Adrenal gland (tissue), 5 donors: ENCODE measurements around the gene TADA2A.

ENCODE experiments used
- CTCF ChIP-seq, 6 experiments: fragments of 450-650 bp in 4 of 6; fragments of 200-600 bp in 2 of 6; sonication (generic) in 1 of 6; IDR thresholded peaks; 1 replicate in 5 of 6; 2 replicates in 1 of 6; pipeline versions ENCODE4 v1.5.1 to v1.8.0; 2016 to 2021; ENCODE audit warnings: antibody characterized with exemption in 6 of 6, mild to moderate bottlenecking in 2 of 6, moderate library complexity in 1 of 6
- POLR2A ChIP-seq, 2 donors: fragments of 450-650 bp; IDR thresholded peaks; one replicate each; pipeline ENCODE4 v1.6.1; 2017; ENCODE audit warnings: antibody characterized with exemption in 2 of 2, mild to moderate bottlenecking in 2 of 2, moderate library complexity in 1 of 2
- donor health status: DM: no; HTN: no; CAD: no.

- TF ChIP-seq CTCF (IDR thresholded peaks at IDR 0.05) = no peak
- TF ChIP-seq POLR2A (IDR thresholded peaks at IDR 0.05) = no peak
Measured at GRCh38 chr17:37470181-37470580, 63.5 kb downstream of the TADA2A start.
